Astrocyte (in vitro differentiated cells and primary cell): ENCODE measurements around the gene AKAP12. TPM values are rescaled to one million over a fixed set of nuclear protein-coding genes. Genes with fewer than 3 reads are reported as not detected.

Experiments
- DNase-seq: peaks from one replicate; pipeline ENCODE4 v3.0.0-alpha.2; 2010; ENCODE audit warnings: low read depth
- FAIRE-seq: peaks from 2 replicates; lab custom pipeline; 2011; peaks lifted over from hg19 to GRCh38; lab: Jason Lieb, UNC
- H2AFZ ChIP-seq: 2 replicates; pipeline ENCODE4 v1.6.0; 2012; ENCODE audit warnings: low read depth, low read length, inconsistent platforms
- H3K27ac ChIP-seq: 2 replicates; pipeline ENCODE4 v1.5.1; 2011; ENCODE audit warnings: low read depth, low read length, inconsistent platforms
- H3K27me3 ChIP-seq: 2 replicates; pipeline ENCODE4 v1.6.0; 2011; ENCODE audit warnings: low read length, inconsistent platforms; ENCODE audit not compliant: insufficient read depth
- H3K36me3 ChIP-seq: 2 replicates; pipeline ENCODE4 v1.5.1; 2011; ENCODE audit warnings: low read length, inconsistent platforms; ENCODE audit not compliant: insufficient read depth
- H3K4me1 ChIP-seq: 2 replicates; pipeline ENCODE4 v1.5.1; 2011; ENCODE audit warnings: low read length, inconsistent platforms; ENCODE audit not compliant: insufficient read depth
- H3K4me2 ChIP-seq: 2 replicates; pipeline ENCODE4 v1.6.0; 2012; ENCODE audit warnings: low read length, inconsistent platforms
- H3K4me3 ChIP-seq: 2 replicates; pipeline ENCODE4 v1.5.1; 2011; ENCODE audit warnings: low read depth, mild to moderate bottlenecking, low read length, inconsistent platforms; ENCODE audit not compliant: insufficient read depth
- H3K79me2 ChIP-seq: 2 replicates; pipeline ENCODE4 v1.6.0; 2012; ENCODE audit warnings: mild to moderate bottlenecking, low read length, inconsistent platforms; ENCODE audit not compliant: insufficient read depth
- H3K9ac ChIP-seq: 2 replicates; pipeline ENCODE4 v1.6.0; 2012; ENCODE audit warnings: mild to moderate bottlenecking, low read length, inconsistent platforms
- H3K9me3 ChIP-seq: 2 replicates; pipeline ENCODE4 v1.5.1; 2012; ENCODE audit warnings: low read depth, mild to moderate bottlenecking, low read length, inconsistent platforms; ENCODE audit not compliant: insufficient read depth
- H4K20me1 ChIP-seq: 2 replicates; pipeline ENCODE4 v1.6.0; 2012; ENCODE audit warnings: low read length, inconsistent platforms; ENCODE audit not compliant: insufficient read depth
- H3K27ac Mint-ChIP-seq: one replicate; pipeline ENCODE4 v1.8.0; 2021; ENCODE audit warnings: mild to moderate bottlenecking, mixed read lengths; ENCODE audit not compliant: unreplicated experiment
- H3K27me3 Mint-ChIP-seq: one replicate; pipeline ENCODE4 v1.8.0; 2021; ENCODE audit warnings: low read depth, mixed read lengths; ENCODE audit not compliant: unreplicated experiment
- H3K36me3 Mint-ChIP-seq: one replicate; pipeline ENCODE4 v1.8.0; 2021; ENCODE audit warnings: low read depth, mixed read lengths; ENCODE audit not compliant: unreplicated experiment
- H3K4me1 Mint-ChIP-seq: one replicate; pipeline ENCODE4 v1.8.0; 2021; ENCODE audit warnings: low read depth, mixed read lengths; ENCODE audit not compliant: unreplicated experiment
- H3K4me3 Mint-ChIP-seq: one replicate; pipeline ENCODE4 v1.8.0; 2021; ENCODE audit warnings: mild to moderate bottlenecking, moderate library complexity, mixed read lengths; ENCODE audit not compliant: unreplicated experiment
- H3K9me3 Mint-ChIP-seq: one replicate; pipeline ENCODE4 v1.8.0; 2021; ENCODE audit warnings: mild to moderate bottlenecking, mixed read lengths; ENCODE audit not compliant: unreplicated experiment
- EZH2 ChIP-seq: IDR thresholded peaks from 2 replicates; pipeline ENCODE4 v1.6.1; 2012; ENCODE audit warnings: mild to moderate bottlenecking, low read length, inconsistent platforms; ENCODE audit not compliant: insufficient read depth
- total RNA-seq: library from RNA; stranded (reverse); gene quantifications from 2 replicates; pipeline ENCODE4 v1.2.1, GENCODE V29; 2021
- TF ChIP-seq, protein P1 (sequence below): IDR thresholded peaks from 2 replicates; pipeline ENCODE4 v1.5.1; 2011; ENCODE audit warnings: low read depth, mild to moderate bottlenecking, inconsistent platforms, low read length, moderate library complexity; ENCODE audit not compliant: insufficient read depth

AKAP12 gene
- total RNA-seq, 1 donor from 2014 or later: 115 TPM

GRCh38 chr6:151228788-151229400 is 10.9 kb upstream of the AKAP12 start:
- Mint-ChIP-seq H3K36me3 (no peaks in the 10 kb centered on the region), H3K4me3 (no peak overlapping the region), H3K9me3 (no peaks in the 10 kb centered on the region), H3K27me3 (no peaks in the 10 kb centered on the region), H3K4me1 (no peaks in the 10 kb centered on the region), H3K27ac (no peak overlapping the region)
- Histone ChIP-seq H3K27me3 (no peaks in the 10 kb centered on the region), H2AFZ (no peak overlapping the region), H3K4me1 (no peaks in the 10 kb centered on the region), H3K9me3 (no peaks in the 10 kb centered on the region), H4K20me1 (no peaks in the 10 kb centered on the region), H3K9ac (no peak overlapping the region), H3K79me2 (no peaks in the 10 kb centered on the region), H3K4me3 (no peak overlapping the region), H3K27ac (no peak overlapping the region), H3K4me2 (no peak overlapping the region), H3K36me3 (no peaks in the 10 kb centered on the region)
- DNase-seq: no peak
- FAIRE-seq: no peak
- TF ChIP-seq EZH2: no peak
- TF ChIP-seq, protein P1, sequence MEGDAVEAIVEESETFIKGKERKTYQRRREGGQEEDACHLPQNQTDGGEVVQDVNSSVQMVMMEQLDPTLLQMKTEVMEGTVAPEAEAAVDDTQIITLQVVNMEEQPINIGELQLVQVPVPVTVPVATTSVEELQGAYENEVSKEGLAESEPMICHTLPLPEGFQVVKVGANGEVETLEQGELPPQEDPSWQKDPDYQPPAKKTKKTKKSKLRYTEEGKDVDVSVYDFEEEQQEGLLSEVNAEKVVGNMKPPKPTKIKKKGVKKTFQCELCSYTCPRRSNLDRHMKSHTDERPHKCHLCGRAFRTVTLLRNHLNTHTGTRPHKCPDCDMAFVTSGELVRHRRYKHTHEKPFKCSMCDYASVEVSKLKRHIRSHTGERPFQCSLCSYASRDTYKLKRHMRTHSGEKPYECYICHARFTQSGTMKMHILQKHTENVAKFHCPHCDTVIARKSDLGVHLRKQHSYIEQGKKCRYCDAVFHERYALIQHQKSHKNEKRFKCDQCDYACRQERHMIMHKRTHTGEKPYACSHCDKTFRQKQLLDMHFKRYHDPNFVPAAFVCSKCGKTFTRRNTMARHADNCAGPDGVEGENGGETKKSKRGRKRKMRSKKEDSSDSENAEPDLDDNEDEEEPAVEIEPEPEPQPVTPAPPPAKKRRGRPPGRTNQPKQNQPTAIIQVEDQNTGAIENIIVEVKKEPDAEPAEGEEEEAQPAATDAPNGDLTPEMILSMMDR: no peak

DNA sequence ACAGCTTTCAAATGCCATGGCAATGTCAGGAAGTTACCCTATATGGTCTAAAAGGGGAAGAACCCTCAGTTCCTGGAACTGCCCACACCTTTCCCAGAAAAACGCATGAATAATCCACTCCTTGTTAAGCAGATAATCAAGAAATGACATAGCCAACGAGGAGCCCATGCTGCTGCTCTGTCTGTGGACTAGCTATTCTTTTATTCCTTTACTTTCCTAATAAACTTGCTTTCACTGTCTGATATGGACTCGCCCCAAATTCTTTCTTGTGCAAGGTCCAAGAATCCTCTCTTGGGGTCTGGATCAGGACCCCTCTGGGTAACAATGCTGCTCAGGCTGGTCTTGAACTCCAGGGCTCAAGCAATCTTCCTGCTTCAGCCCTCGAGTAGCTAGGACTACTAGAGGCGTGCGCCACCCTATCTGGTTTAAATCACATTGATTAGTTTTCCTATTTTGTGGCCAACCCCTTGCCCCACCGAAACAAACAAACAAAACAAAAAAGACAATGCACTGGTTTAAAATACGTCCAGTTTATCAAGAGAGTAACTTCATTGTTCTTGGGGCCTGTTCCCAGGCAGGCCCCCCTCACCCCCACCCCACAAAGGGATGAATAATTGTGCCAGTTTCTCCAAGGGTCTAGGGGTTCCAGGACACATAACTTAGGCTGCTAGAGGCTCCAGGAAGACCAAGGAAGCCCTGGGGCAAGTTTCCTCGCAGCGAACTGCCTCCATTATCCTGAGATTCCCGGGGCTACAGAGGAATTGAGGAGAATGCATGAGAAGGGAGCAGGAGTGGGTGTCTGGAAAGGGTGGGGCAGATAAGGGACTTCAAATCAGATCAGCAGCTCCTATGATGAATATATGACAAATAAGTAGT is 10.1 kb upstream of the AKAP12 start:
- H4K20me1 ChIP-seq: no peaks in the 10 kb centered on the region
- H3K9me3 ChIP-seq: no peaks in the 10 kb centered on the region
- TF ChIP-seq, protein P1: no peak
- TF ChIP-seq EZH2: no peak
- H3K4me1 ChIP-seq: no peaks in the 10 kb centered on the region
- Mint-ChIP-seq H3K27ac (no peak overlapping the region), H3K4me3 (no peak overlapping the region), H3K4me1 (no peaks in the 10 kb centered on the region), H3K9me3 (no peaks in the 10 kb centered on the region), H3K27me3 (no peaks in the 10 kb centered on the region), H3K36me3 (no peaks in the 10 kb centered on the region)
- FAIRE-seq (no peak), DNase-seq (no peak)
- no peaks in the 10 kb centered on the region for H3K36me3 ChIP-seq
- no peak overlapping the region for H2AFZ ChIP-seq
- no peak overlapping the region for H3K4me3 ChIP-seq
- no peak overlapping the region for H3K9ac ChIP-seq
- H3K27ac ChIP-seq: no peak overlapping the region
- no peaks in the 10 kb centered on the region for H3K27me3 ChIP-seq
- H3K4me2 ChIP-seq: no peak overlapping the region
- H3K79me2 ChIP-seq: no peaks in the 10 kb centered on the region

- H3K4me1 ChIP-seq: no peaks in the 10 kb centered on the region
- no peaks in the 10 kb centered on the region for H3K27me3 ChIP-seq
- Mint-ChIP-seq H3K4me1 (no peaks in the 10 kb centered on the region), H3K4me3 (no peak overlapping the region), H3K27ac (no peak overlapping the region), H3K36me3 (no peaks in the 10 kb centered on the region), H3K27me3 (no peaks in the 10 kb centered on the region), H3K9me3 (no peaks in the 10 kb centered on the region)
- no peaks in the 10 kb centered on the region for H3K9me3 ChIP-seq
- H3K36me3 ChIP-seq: no peaks in the 10 kb centered on the region
- no peak overlapping the region for H3K4me2 ChIP-seq
- H3K9ac ChIP-seq: no peak overlapping the region
- TF ChIP-seq, protein P1: no peak
- no peak for TF ChIP-seq EZH2
- H2AFZ ChIP-seq: no peak overlapping the region
- no peak overlapping the region for H3K27ac ChIP-seq
- no peak for DNase-seq
- no peak for FAIRE-seq
- H4K20me1 ChIP-seq: no peaks in the 10 kb centered on the region
- no peaks in the 10 kb centered on the region for H3K79me2 ChIP-seq
- H3K4me3 ChIP-seq: no peak overlapping the region
These were observed 9.5 kb upstream of the AKAP12 start for GRCh38 chr6:151230277-151230577.
